Measurements from ENCODE around the gene LCN10. TPM values are rescaled to one million over a fixed set of nuclear protein-coding genes. Genes with fewer than 3 reads are reported as not detected.

The LCN10 gene
- total and polyA plus RNA-seq, 2 of the 13 experiments (the other 11 are each of a cell fraction or from before 2014, with no cell fraction given), result 0.53 to 0.61 TPM

GRCh38 chr9:136700304-136700703 lies 42.4 kb downstream of the LCN10 start:
- Histone ChIP-seq H4K20me1 (ENCODE audit: insufficient read depth, low read length) (no peaks in the 10 kb centered on the region), H3K36me3 (replicated peaks in 1 of 2; ENCODE audit: control insufficient read depth in 1 of 2, insufficient read depth in 2 of 2, low read length in 2 of 2) (no peaks in the 10 kb centered on the region), H3K4me2 (ENCODE audit: low read depth, low read length) (no peak overlapping the region), H3K4me1 (ENCODE audit: insufficient read depth, low read length) (peaks cover 52% of the 10 kb centered on the region), H3K79me2 (ENCODE audit: insufficient read depth, low read length) (no peaks in the 10 kb centered on the region), H3K9me3 (ENCODE audit: low read length) (no peaks in the 10 kb centered on the region), H3K4me3 (replicated peaks in 1 of 3; ENCODE audit: insufficient read depth in 1 of 3, low read depth in 2 of 3, low read length in 3 of 3) (no peak overlapping the region), H3K27ac (ENCODE audit: extremely low read length, insufficient read depth, low read length) (no peak overlapping the region), H2AFZ (ENCODE audit: low read length) (no peak overlapping the region), H3K9ac (ENCODE audit: insufficient read depth, low read depth, low read length) (no peak overlapping the region), H3K27me3 (ENCODE audit: control insufficient read depth in 1 of 2, insufficient read depth in 2 of 2, low read length in 2 of 2) (peaks cover 4 to 23% of the 10 kb centered on the region in 2 experiments; a peak in 4 of 5 replicates)
- POLR2A ChIA-PET, result interaction anchor here (1.3 kb wide), 1 partner anchor 8 kb away, joined by 3 read pairs; no protein-coding TSS in a partner anchor
- in situ Hi-C loops (cut with HindIII; ENCODE audit: extremely low pct_ligation_motif_present, low pct_unique_long_range_greater_than_20kb) (no loop called here), intact Hi-C loops (cut with micrococcal nuclease; ENCODE audit: unreplicated experiment) (no loop called here)
- CTCF ChIA-PET (ENCODE audit: low intra/inter-chr PET ratio, low total read pairs), result no interaction called here
- TF ChIP-seq ZFX (CRISPR knock-in tag; IDR thresholded peaks at IDR 0.05; ENCODE audit: low read depth), result no peak
- no peak for TF ChIP-seq CCAR2 (optimal IDR thresholded peaks at IDR 0.05; ENCODE audit: low read depth, low read length)
- TF ChIP-seq MED1 (CRISPR knock-in tag; IDR thresholded peaks at IDR 0.05), result no peak
- no peak for TF ChIP-seq U2AF1 (optimal IDR thresholded peaks at IDR 0.05; ENCODE audit: low read depth, low read length)
- peak; percentile 82 for TF ChIP-seq ZNF121 (CRISPR knock-in tag; IDR thresholded peaks at IDR 0.05)
- no peak for TF ChIP-seq SRF (IDR thresholded peaks at IDR 0.05; ENCODE audit: low read depth, low read length)
- BruUV-seq (replicated peaks), result no TSS peak
- ATAC-seq (no peak), FAIRE-seq (no peak), DNase-seq (ENCODE audit: low spot score) (no peak)
- 71% methylated on average over 13 of the region's 13 CpGs for WGBS (ENCODE audit: low lambda C conversion rate)

DNA sequence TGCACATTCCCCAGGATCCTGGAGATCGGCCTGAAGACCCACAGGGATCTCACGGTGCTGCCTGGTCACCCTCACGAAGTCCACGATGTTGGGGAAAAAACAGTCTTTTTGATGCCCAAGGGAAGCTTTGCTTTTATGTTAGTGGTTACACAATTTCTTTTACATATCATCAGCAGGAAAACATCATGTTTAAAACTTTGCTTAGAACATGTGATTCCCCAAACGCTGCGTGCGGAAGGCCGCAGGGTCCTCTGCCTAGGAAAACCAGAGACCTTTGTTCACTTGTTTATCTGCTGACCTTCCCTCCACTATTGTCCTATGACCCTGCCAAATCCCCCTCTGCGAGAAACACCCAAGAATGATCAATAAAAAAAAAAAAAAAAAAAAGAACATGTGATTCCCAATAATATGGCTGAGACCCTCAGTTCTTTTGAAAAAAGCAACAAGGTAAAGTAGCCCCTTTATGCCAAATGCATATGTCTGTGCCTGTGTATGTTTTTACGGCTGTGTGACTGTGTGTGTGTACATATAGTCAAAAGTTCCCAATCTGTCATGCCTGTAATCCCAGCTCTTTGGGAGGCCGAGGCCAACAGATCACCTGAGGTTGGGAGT lies 44.0 kb downstream of the LCN10 start:
- Histone ChIP-seq H3K79me2 (ENCODE audit: insufficient read depth, low read length) (no peaks in the 10 kb centered on the region), H3K4me3 (replicated peaks in 1 of 3; ENCODE audit: insufficient read depth in 1 of 3, low read depth in 2 of 3, low read length in 3 of 3) (peak overlapping the region in 1 of 3 experiments; percentile 73; a peak in 1 of 6 replicates), H3K9ac (ENCODE audit: insufficient read depth, low read depth, low read length) (no peak overlapping the region), H4K20me1 (ENCODE audit: insufficient read depth, low read length) (no peaks in the 10 kb centered on the region), H3K4me1 (ENCODE audit: insufficient read depth, low read length) (peaks cover 61% of the 10 kb centered on the region), H3K9me3 (ENCODE audit: low read length) (no peaks in the 10 kb centered on the region), H3K36me3 (replicated peaks in 1 of 2; ENCODE audit: control insufficient read depth in 1 of 2, insufficient read depth in 2 of 2, low read length in 2 of 2) (no peaks in the 10 kb centered on the region), H3K27me3 (ENCODE audit: control insufficient read depth in 1 of 2, insufficient read depth in 2 of 2, low read length in 2 of 2) (peaks cover 4 to 17% of the 10 kb centered on the region in 2 experiments; a peak in 4 of 5 replicates), H3K4me2 (ENCODE audit: low read depth, low read length) (peak overlapping the region; percentile 91), H2AFZ (ENCODE audit: low read length) (no peak overlapping the region), H3K27ac (ENCODE audit: extremely low read length, insufficient read depth, low read length) (peak overlapping the region; percentile 85)
- WGBS (ENCODE audit: low lambda C conversion rate), result 3% methylated on average over 9 of the region's 11 CpGs
- BruUV-seq (replicated peaks), result no TSS peak
- FAIRE-seq, result no peak
- ChIA-PET POLR2A (interaction anchor here (1.0 to 3.0 kb wide), 3 partner anchors 9 to 29 kb away, joined by 3 to 30 read pairs (median 4); no protein-coding TSS in a partner anchor), CTCF (ENCODE audit: low intra/inter-chr PET ratio, low total read pairs) (no interaction called here)
- no peak for ATAC-seq
- in situ Hi-C loops (cut with HindIII; ENCODE audit: extremely low pct_ligation_motif_present, low pct_unique_long_range_greater_than_20kb), result no loop called here
- no peak for DNase-seq (ENCODE audit: low spot score)
- intact Hi-C loops (cut with micrococcal nuclease; ENCODE audit: unreplicated experiment), result no loop called here
- TF ChIP-seq, protein P1, sequence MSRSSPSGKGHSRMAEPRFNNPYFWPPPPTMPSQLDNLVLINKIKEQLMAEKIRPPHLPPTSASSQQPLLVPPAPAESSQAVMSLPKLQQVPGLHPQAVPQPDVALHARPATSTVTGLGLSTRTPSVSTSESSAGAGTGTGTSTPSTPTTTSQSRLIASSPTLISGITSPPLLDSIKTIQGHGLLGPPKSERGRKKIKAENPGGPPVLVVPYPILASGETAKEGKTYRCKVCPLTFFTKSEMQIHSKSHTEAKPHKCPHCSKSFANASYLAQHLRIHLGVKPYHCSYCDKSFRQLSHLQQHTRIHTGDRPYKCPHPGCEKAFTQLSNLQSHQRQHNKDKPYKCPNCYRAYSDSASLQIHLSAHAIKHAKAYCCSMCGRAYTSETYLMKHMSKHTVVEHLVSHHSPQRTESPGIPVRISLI (CRISPR knock-in tag; IDR thresholded peaks at IDR 0.05; ENCODE audit: borderline replicate concordance), result peak; percentile 74; the same call in 1 of the 2 replicates
- TF ChIP-seq HNF4A (CRISPR knock-in tag; IDR thresholded peaks at IDR 0.05), result peak; percentile 40; the same call in 1 of the 2 replicates
- TF ChIP-seq, protein P2, sequence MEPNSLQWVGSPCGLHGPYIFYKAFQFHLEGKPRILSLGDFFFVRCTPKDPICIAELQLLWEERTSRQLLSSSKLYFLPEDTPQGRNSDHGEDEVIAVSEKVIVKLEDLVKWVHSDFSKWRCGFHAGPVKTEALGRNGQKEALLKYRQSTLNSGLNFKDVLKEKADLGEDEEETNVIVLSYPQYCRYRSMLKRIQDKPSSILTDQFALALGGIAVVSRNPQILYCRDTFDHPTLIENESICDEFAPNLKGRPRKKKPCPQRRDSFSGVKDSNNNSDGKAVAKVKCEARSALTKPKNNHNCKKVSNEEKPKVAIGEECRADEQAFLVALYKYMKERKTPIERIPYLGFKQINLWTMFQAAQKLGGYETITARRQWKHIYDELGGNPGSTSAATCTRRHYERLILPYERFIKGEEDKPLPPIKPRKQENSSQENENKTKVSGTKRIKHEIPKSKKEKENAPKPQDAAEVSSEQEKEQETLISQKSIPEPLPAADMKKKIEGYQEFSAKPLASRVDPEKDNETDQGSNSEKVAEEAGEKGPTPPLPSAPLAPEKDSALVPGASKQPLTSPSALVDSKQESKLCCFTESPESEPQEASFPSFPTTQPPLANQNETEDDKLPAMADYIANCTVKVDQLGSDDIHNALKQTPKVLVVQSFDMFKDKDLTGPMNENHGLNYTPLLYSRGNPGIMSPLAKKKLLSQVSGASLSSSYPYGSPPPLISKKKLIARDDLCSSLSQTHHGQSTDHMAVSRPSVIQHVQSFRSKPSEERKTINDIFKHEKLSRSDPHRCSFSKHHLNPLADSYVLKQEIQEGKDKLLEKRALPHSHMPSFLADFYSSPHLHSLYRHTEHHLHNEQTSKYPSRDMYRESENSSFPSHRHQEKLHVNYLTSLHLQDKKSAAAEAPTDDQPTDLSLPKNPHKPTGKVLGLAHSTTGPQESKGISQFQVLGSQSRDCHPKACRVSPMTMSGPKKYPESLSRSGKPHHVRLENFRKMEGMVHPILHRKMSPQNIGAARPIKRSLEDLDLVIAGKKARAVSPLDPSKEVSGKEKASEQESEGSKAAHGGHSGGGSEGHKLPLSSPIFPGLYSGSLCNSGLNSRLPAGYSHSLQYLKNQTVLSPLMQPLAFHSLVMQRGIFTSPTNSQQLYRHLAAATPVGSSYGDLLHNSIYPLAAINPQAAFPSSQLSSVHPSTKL (CRISPR knock-in tag; IDR thresholded peaks at IDR 0.05), result peak; percentile 22; the same call in 1 of the 2 replicates
- TF ChIP-seq, protein P3, sequence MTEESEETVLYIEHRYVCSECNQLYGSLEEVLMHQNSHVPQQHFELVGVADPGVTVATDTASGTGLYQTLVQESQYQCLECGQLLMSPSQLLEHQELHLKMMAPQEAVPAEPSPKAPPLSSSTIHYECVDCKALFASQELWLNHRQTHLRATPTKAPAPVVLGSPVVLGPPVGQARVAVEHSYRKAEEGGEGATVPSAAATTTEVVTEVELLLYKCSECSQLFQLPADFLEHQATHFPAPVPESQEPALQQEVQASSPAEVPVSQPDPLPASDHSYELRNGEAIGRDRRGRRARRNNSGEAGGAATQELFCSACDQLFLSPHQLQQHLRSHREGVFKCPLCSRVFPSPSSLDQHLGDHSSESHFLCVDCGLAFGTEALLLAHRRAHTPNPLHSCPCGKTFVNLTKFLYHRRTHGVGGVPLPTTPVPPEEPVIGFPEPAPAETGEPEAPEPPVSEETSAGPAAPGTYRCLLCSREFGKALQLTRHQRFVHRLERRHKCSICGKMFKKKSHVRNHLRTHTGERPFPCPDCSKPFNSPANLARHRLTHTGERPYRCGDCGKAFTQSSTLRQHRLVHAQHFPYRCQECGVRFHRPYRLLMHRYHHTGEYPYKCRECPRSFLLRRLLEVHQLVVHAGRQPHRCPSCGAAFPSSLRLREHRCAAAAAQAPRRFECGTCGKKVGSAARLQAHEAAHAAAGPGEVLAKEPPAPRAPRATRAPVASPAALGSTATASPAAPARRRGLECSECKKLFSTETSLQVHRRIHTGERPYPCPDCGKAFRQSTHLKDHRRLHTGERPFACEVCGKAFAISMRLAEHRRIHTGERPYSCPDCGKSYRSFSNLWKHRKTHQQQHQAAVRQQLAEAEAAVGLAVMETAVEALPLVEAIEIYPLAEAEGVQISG (CRISPR knock-in tag; IDR thresholded peaks at IDR 0.05), result no peak
